Activated CD4-positive, alpha-beta T cell treated with anti-CD3 and anti-CD28 coated beads, Interleukin-2, amount 10 ng/mL, durations not matched to agents 24 days and 14 days (primary cell): ENCODE measurements around the gene DPF1. TPM values are rescaled to one million over a fixed set of nuclear protein-coding genes. Genes with fewer than 3 reads are reported as not detected.

ENCODE experiments used
- DNase-seq: peaks from one replicate; pipeline ENCODE4 v3.0.0; 2022
- H3K27ac Mint-ChIP-seq: one replicate; pipeline ENCODE4 v1.8.0; 2022; ENCODE audit warnings: mild to moderate bottlenecking, mixed read lengths
- H3K27me3 Mint-ChIP-seq: one replicate; pipeline ENCODE4 v1.8.0; 2022; ENCODE audit warnings: mixed read lengths
- H3K36me3 Mint-ChIP-seq: one replicate; pipeline ENCODE4 v1.8.0; 2022; ENCODE audit warnings: low read depth, mild to moderate bottlenecking, mixed read lengths
- H3K4me1 Mint-ChIP-seq: one replicate; pipeline ENCODE4 v1.8.0; 2021; ENCODE audit warnings: mixed read lengths
- H3K4me3 Mint-ChIP-seq: one replicate; pipeline ENCODE4 v1.8.0; 2022; ENCODE audit warnings: mild to moderate bottlenecking, moderate library complexity, mixed read lengths
- H3K9me3 Mint-ChIP-seq: one replicate; pipeline ENCODE4 v1.8.0; 2021; ENCODE audit warnings: mixed read lengths
- intact Hi-C: fragments of 100-400 bp; cut with micrococcal nuclease; formaldehyde crosslinking; loops from one replicate; pipeline ENCODE4 v1.15.1; 2023
- total RNA-seq: library from RNA; stranded (reverse); gene quantifications from 2 replicates; pipeline ENCODE4 v1.2.3, GENCODE V29; 2022

Gene DPF1
- total RNA-seq, 1 donor from 2014 or later: 2.0 TPM

- Mint-ChIP-seq H3K9me3 (peaks cover 6% of the 10 kb centered on the region), H3K4me1 (peaks cover 4% of the 10 kb centered on the region), H3K36me3 (no peaks in the 10 kb centered on the region), H3K4me3 (no peak overlapping the region), H3K27me3 (no peaks in the 10 kb centered on the region), H3K27ac (no peak overlapping the region)
- no peak for DNase-seq
- intact Hi-C loops: no loop called here
Observed at GRCh38 chr19:38194061-38194701, 29.8 kb downstream of the DPF1 start.

GRCh38 chr19:38193445-38193844 lies 30.6 kb downstream of the DPF1 start:
- intact Hi-C loops: no loop called here
- Mint-ChIP-seq H3K4me1 (peaks cover 7% of the 10 kb centered on the region), H3K9me3 (peaks cover 6% of the 10 kb centered on the region), H3K27me3 (no peaks in the 10 kb centered on the region), H3K36me3 (no peaks in the 10 kb centered on the region), H3K27ac (no peak overlapping the region), H3K4me3 (no peak overlapping the region)
- no peak for DNase-seq

GRCh38 chr19:38191747-38192146 lies 32.3 kb downstream of the DPF1 start:
- DNase-seq: no peak
- H3K4me1 Mint-ChIP-seq: peaks cover 7% of the 10 kb centered on the region
- no peak overlapping the region for H3K4me3 Mint-ChIP-seq
- H3K36me3 Mint-ChIP-seq: no peaks in the 10 kb centered on the region
- intact Hi-C loops: no loop called here
- no peaks in the 10 kb centered on the region for H3K27me3 Mint-ChIP-seq
- H3K9me3 Mint-ChIP-seq: peaks cover 6% of the 10 kb centered on the region
- H3K27ac Mint-ChIP-seq: no peak overlapping the region

- Mint-ChIP-seq H3K27me3 (no peaks in the 10 kb centered on the region), H3K36me3 (no peaks in the 10 kb centered on the region), H3K9me3 (no peaks in the 10 kb centered on the region), H3K4me3 (no peak overlapping the region), H3K4me1 (peaks cover 7% of the 10 kb centered on the region), H3K27ac (peak overlapping the region; percentile 29)
- intact Hi-C loops: no loop called here
- no peak for DNase-seq
Observed at GRCh38 chr19:38190793-38191192, 33.2 kb downstream of the DPF1 start.

GRCh38 chr19:38190061-38190460 lies 34.0 kb downstream of the DPF1 start:
- DNase-seq: no peak
- H3K36me3 Mint-ChIP-seq: no peaks in the 10 kb centered on the region
- no peak overlapping the region for H3K27ac Mint-ChIP-seq
- no peak overlapping the region for H3K4me3 Mint-ChIP-seq
- intact Hi-C loops: no loop called here
- H3K4me1 Mint-ChIP-seq: peaks cover 7% of the 10 kb centered on the region
- H3K27me3 Mint-ChIP-seq: no peaks in the 10 kb centered on the region
- no peaks in the 10 kb centered on the region for H3K9me3 Mint-ChIP-seq

GRCh38 chr19:38185562-38185961 lies 38.5 kb downstream of the DPF1 start:
- intact Hi-C loops: no loop called here
- Mint-ChIP-seq H3K36me3 (peaks cover 5% of the 10 kb centered on the region), H3K27me3 (no peaks in the 10 kb centered on the region), H3K9me3 (peaks cover 4% of the 10 kb centered on the region), H3K4me3 (no peak overlapping the region), H3K27ac (no peak overlapping the region), H3K4me1 (peaks cover 7% of the 10 kb centered on the region)
- no peak for DNase-seq

- Mint-ChIP-seq H3K9me3 (peaks cover 4% of the 10 kb centered on the region), H3K4me3 (no peak overlapping the region)
Observed at GRCh38 chr19:38184815-38185214, 39.2 kb downstream of the DPF1 start.

GRCh38 chr19:38183251-38183897 lies 40.6 kb downstream of the DPF1 start:
- intact Hi-C loops: no loop called here
- Mint-ChIP-seq H3K27me3 (no peaks in the 10 kb centered on the region), H3K36me3 (peaks cover 5% of the 10 kb centered on the region), H3K4me1 (no peaks in the 10 kb centered on the region), H3K9me3 (peaks cover 4% of the 10 kb centered on the region), H3K4me3 (no peak overlapping the region), H3K27ac (no peak overlapping the region)
- no peak for DNase-seq

More at GRCh38 chr19:38184815-38185214, 39.2 kb downstream of the DPF1 start:
- Mint-ChIP-seq H3K27me3 (no peaks in the 10 kb centered on the region), H3K4me1 (peaks cover 4% of the 10 kb centered on the region), H3K27ac (no peak overlapping the region), H3K36me3 (peaks cover 5% of the 10 kb centered on the region)
- DNase-seq: no peak
- intact Hi-C loops: no loop called here

- Mint-ChIP-seq H3K4me3 (no peak overlapping the region), H3K4me1 (no peaks in the 10 kb centered on the region), H3K9me3 (peaks cover 4% of the 10 kb centered on the region), H3K36me3 (peaks cover 5% of the 10 kb centered on the region), H3K27ac (no peak overlapping the region), H3K27me3 (no peaks in the 10 kb centered on the region)
- intact Hi-C loops: no loop called here
- DNase-seq: no peak
Observed at GRCh38 chr19:38182536-38183210, 41.3 kb downstream of the DPF1 start.

GRCh38 chr19:38180071-38180470 lies 44.0 kb downstream of the DPF1 start:
- Mint-ChIP-seq H3K27ac (no peak overlapping the region), H3K27me3 (no peaks in the 10 kb centered on the region), H3K36me3 (peaks cover 5% of the 10 kb centered on the region), H3K4me1 (no peaks in the 10 kb centered on the region), H3K9me3 (peaks cover 4% of the 10 kb centered on the region), H3K4me3 (no peak overlapping the region)
- intact Hi-C loops: no loop called here
- DNase-seq: no peak

- no peaks in the 10 kb centered on the region for H3K27me3 Mint-ChIP-seq
- no peak overlapping the region for H3K4me3 Mint-ChIP-seq
- H3K4me1 Mint-ChIP-seq: no peaks in the 10 kb centered on the region
- no peak for DNase-seq
- no peaks in the 10 kb centered on the region for H3K9me3 Mint-ChIP-seq
- intact Hi-C loops: no loop called here
- H3K27ac Mint-ChIP-seq: no peak overlapping the region
- no peaks in the 10 kb centered on the region for H3K36me3 Mint-ChIP-seq
Observed at GRCh38 chr19:38175422-38175821, 48.6 kb downstream of the DPF1 start.

GRCh38 chr19:38173291-38174041 lies 50.6 kb downstream of the DPF1 start:
- Mint-ChIP-seq H3K4me3 (no peak overlapping the region), H3K27ac (no peak overlapping the region), H3K9me3 (no peaks in the 10 kb centered on the region), H3K4me1 (no peaks in the 10 kb centered on the region), H3K27me3 (no peaks in the 10 kb centered on the region), H3K36me3 (no peaks in the 10 kb centered on the region)
- intact Hi-C loops: no loop called here
- no peak for DNase-seq

- no peaks in the 10 kb centered on the region for H3K27me3 Mint-ChIP-seq
- no peak for DNase-seq
- no peaks in the 10 kb centered on the region for H3K36me3 Mint-ChIP-seq
- intact Hi-C loops: no loop called here
- H3K4me1 Mint-ChIP-seq: no peaks in the 10 kb centered on the region
- no peaks in the 10 kb centered on the region for H3K9me3 Mint-ChIP-seq
- no peak overlapping the region for H3K4me3 Mint-ChIP-seq
- no peak overlapping the region for H3K27ac Mint-ChIP-seq
Observed at GRCh38 chr19:38172001-38172400, 52.0 kb downstream of the DPF1 start.

GRCh38 chr19:38170334-38170733 lies 53.7 kb downstream of the DPF1 start:
- no peak overlapping the region for H3K4me3 Mint-ChIP-seq
- no peak overlapping the region for H3K27ac Mint-ChIP-seq
- no peaks in the 10 kb centered on the region for H3K36me3 Mint-ChIP-seq
- H3K4me1 Mint-ChIP-seq: no peaks in the 10 kb centered on the region
- H3K27me3 Mint-ChIP-seq: no peaks in the 10 kb centered on the region
- H3K9me3 Mint-ChIP-seq: no peaks in the 10 kb centered on the region
- no peak for DNase-seq
- intact Hi-C loops: no loop called here
